ENCODE results near the gene IL10RB.
"Not testable (repeated sequence)": the region's sequence is repeated elsewhere in the genome, so short reads cannot be mapped to it uniquely, and the experiment has no call there.

Gene IL10RB

GRCh38 chr21:33241846-33242245, 24.3 kb upstream of the IL10RB start:
- no peak for DNase-seq

DNA sequence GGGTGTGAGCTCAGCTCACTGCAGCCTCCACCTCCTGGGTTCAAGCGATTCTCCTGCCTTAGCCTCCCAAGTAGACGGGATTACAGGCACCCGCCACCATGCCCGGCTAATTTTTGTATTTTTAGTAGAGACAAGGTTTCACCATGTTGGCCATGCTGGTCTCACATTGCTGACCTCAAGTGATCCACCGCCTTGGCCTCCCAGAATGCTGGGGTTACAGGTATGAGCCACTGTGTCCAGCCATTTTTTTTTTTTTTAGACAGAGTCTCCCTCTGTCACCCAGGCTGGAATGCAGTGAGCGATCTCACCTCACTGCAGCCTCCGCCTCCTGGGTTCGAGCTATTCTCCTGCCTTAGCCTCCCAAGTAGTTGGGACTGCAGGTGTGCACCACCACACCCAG, 23.3 kb upstream of the IL10RB start:
- not testable (repeated sequence) for DNase-seq

DNA sequence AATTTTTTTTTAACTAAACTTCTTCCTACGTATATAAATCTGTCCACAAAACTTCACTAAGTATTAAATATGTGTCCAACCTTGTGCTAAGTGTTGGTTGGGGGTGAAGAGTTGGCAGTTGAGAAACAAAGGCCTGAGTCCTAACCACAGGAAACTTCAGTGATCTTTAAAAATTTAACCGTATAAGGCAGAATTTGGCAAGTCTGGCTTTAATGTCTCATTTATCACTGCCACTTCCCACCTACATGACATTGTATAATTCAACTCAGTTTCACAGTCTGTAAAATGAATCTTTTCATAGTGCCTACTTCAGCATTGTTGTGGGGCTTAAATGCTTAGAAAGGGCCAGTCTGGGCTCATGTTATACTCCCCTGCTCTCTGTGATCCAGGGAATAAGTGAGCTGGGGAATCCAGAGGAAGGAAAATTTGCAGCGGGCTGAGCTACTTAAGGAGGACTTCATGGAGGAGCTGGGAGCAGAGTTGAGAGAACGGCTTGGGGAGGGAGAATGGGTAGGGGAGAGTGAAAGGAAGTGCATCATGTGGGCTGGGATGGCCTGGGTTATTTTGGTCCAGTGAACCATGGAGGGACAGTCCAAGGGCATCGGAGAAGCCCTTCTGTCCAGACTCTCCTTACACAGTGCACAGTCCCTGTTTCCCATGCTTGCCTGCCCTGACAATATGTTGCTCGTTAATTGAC, 21.9 kb upstream of the IL10RB start:
- no peak for DNase-seq

DNA sequence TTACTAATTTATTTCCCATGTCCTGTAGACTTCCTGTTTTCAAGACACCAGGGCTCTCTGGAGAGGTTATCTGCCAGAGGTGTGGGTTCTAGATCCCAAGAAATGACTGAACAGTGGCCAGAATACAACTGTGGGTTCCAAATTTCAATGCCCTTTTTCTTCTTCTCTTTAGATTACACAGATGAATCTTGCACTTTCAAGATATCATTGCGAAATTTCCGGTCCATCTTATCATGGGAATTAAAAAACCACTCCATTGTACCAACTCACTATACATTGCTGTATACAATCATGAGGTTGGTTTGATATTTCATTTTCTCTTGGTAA, 21.4 kb upstream of the IL10RB start:
- DNase-seq = no peak

DNA sequence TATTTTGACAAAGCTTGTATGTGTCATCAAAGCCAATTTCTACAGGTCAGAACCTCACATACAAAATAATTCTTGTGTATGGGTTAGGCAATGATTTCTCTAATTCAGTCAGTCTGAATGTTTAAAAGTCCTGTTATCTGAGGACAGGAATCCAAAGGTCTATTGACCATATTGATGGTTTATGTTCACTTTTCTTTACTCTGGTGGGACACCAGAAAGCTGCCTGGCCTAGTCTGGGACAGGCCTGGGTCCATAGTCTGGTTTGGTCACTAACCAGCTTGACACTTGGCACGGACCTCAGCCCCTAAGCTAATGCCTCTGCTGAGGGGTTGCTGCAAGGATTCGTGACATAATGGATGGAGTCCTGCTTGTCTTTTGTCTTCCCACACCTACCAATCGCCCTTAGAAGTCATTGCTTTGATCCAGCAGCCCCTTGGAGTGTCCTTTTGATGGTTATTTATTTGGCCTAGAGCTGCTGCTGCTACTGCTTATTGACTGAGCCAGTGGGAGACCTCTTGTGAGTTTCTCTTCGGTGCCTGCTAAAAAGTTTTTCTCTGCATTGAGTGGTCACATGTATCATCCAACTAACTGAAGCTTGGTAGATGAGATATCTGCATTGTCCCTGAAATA, 20.8 kb upstream of the IL10RB start:
- no peak for DNase-seq

DNA sequence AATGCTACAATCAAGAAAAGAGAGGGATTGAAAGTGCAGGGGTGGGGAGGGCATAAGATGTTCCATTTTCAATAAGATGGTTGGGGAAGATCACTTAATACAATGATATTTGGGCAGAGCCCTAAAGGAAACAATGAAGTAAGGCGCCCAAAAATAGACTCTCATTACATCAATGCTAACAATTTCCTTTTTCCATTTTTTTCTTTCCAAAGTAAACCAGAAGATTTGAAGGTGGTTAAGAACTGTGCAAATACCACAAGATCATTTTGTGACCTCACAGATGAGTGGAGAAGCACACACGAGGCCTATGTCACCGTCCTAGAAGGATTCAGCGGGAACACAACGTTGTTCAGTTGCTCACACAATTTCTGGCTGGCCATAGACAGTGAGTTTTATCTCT, 19.7 kb upstream of the IL10RB start:
- no peak for DNase-seq

DNA sequence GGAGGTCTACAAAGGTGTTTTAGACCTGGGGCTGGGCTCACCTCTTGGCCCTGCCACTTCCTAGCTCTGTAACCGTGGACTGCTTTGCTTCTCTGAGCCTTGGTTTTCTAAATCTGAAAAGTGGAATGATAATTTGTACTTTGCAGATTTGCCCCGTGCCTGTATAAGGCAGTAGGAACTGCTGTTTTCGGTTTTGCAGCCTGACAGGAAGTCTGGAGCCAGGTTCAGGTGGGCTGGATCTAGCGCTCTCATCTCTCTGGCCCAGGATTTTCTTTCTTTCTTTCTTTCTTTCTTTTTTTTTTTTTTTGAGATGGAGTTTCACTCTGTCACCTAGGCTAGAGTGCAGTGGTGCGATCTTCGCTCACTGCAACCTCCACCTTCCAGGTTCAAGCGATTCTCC, 19.2 kb upstream of the IL10RB start:
- no peak for DNase-seq

- DNase-seq = no peak
Measured at GRCh38 chr21:33247599-33247998, 18.6 kb upstream of the IL10RB start.

DNA sequence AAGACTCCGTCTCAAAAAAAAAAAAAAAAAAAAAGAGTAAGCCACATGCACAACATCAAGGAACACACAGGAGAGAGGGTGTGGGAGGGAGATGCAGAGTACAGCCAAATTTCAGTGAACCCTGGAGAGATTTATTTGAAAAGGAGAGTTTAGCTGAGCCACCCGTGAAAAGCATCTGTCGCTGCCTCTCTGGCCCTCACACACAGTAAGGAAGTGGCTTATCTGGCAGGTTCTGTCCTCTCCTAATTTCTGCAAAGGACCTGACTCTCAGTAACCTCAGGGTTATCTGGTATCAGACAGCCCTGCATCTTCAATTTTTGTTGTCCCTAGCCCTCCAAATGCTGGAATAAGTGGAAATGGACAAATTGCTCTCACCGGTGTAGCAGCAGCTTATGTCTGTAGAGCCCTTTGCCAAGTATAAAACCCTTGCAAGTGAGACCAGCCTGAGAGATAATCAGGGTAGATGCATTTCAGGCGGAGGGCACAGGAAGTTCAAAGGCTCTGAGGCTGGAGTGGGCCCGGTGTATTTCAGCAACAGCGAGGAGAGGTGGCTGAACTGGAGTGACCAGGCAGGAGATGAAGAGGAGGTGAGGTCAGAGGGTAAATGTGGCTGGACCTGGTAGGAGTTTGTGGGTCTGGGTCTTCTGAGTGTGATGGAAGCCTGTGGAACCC, 16.7 kb upstream of the IL10RB start:
- DNase-seq = no peak

DNA sequence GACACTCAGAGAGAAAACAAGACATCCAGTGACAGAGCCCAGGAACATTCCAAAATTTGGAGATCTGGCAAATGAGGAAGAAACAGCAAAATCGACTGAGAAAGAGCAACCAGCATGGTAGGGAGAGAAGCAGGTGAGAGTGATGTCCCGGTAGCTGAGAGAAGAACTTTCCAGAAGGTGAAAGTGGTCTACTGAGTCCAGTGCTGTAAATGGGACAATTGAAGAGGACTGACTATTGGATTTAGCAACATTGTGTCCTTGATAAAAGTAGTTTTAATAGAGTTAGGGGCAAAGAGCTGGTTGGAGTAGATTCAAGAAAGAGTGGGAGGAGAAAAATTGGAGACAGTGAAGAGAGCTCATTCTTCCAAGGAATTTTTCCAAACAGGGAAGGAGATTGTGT, 15.0 kb upstream of the IL10RB start:
- DNase-seq = no peak

DNA sequence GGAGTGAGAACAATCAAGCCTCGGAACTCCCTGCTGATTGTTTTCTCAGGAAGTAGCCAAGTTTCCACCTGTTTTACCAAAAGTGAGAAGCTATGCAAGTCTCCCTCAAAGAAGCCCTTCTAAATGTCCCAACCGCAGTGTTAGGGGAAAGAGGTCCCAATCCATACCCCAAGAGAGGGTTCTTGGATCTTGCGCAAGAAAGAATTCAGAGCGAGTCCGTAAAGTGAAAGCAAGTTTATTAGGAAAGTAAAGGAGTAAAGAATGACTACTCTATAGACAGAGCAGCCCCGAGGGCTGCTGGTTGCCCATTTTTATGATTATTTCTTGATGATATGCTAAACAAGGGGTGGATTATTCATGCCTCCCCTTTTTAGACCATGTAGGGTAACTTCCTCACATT, 12.8 kb upstream of the IL10RB start:
- DNase-seq = not testable (repeated sequence)

DNA sequence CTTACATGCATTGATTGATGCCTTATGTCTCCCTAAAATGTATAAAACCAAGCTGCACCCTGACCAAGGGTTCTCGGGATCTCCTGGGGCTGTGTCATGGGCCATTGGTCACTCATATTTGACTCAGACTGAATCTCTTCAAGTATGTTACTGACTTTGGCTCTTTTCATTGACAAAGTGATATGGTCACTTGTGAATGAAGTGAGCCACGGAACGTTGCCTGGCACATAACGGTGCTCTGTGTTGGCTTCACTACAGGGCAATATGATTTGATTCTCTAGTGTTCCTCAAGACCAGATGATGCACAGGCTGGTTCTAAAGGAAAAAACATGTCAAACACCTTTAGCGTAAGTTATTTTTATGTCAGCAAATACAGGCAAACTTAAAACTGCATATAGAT, 11.4 kb upstream of the IL10RB start:
- DNase-seq = no peak

DNA sequence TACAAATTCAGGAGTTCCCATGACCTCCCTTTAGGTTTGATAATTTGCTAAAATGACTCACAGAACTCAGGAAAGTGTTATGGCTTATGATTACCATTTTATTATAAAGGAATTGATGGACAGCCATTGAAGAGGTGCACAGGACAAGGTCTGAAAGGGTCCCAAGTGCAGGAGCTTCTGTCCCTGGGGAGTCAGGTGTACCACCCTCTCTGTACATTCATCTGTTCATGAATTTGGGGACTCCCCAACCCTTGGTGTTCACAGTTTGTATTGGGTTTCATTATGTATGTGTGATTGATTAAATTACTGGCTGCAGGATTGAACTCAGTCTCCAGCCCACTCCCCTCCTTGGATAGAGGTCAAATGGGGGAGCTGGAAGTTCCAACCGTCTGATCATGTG, 10.8 kb upstream of the IL10RB start:
- DNase-seq = no peak

DNA sequence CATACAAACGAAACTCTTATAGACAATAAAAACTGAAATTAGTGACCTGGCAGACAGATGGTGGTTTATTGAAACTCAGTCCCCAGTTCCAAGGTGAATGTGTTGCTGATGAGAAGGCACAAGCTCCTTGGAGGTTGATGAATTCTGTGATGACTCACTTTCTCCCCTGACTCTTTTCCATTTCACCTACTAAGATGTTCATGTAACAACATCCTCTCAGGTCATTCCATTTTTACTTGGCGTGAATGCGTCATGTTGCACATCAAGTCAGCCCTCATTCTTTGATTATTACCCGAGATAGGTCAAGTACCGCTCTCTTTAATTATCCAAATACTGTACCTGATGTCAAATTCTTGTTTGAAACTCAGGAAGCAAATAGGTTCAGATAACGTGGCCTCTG, 10.1 kb upstream of the IL10RB start:
- no peak for DNase-seq

GRCh38 chr21:33257094-33257803, 8.9 kb upstream of the IL10RB start:
- no peak for DNase-seq

- DNase-seq = no peak
Measured at GRCh38 chr21:33258475-33258874, 7.7 kb upstream of the IL10RB start.

DNA sequence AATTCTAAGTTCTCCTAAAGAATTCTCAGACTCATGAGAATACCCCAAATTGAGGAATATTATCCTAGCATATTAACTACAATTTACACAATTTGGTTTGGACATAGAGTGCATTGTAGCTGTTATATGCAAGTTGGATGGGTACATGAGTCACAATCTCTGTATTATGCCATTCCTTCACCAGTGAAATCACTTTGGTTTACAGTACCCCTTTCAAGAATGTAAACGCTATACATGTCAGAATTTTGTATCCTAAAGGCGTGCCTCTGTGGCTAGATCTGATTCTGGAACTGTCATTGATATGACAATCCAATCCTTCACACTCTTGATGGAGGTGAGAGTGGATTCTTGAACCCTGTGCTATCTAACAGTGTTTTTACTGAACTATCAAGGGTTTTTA, 6.7 kb upstream of the IL10RB start:
- no peak for DNase-seq

DNA sequence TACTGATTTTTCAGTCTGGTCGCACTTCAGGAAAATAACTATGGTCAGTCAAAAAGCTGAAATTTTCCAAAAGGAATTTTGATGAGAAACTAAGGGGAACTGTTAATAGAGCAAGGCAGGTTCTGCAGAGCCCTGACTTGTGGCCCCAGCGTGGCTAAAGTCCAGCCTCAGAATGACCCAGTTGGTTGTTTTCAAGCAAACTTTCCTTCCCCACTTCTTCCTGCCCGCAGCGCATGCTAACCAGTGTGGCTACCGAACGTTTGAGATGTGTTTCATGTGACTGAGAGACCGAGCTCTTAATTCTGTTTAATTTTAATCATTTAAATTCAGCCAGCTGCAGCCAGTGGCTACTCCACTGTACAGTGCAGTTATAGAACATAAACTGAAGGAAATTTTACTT, 6.2 kb upstream of the IL10RB start:
- DNase-seq = no peak

- no peak for DNase-seq
Measured at GRCh38 chr21:33261635-33262034, 4.5 kb upstream of the IL10RB start.

DNA sequence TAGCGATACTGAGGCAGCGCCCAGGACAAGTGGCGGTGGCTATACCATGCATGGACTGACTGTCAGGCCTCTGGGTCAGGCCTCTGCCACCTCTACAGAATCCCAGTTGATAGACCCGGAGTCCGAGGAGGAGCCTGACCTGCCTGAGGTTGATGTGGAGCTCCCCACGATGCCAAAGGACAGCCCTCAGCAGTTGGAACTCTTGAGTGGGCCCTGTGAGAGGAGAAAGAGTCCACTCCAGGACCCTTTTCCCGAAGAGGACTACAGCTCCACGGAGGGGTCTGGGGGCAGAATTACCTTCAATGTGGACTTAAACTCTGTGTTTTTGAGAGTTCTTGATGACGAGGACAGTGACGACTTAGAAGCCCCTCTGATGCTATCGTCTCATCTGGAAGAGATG, 3.2 kb upstream of the IL10RB start:
- no peak for DNase-seq

DNA sequence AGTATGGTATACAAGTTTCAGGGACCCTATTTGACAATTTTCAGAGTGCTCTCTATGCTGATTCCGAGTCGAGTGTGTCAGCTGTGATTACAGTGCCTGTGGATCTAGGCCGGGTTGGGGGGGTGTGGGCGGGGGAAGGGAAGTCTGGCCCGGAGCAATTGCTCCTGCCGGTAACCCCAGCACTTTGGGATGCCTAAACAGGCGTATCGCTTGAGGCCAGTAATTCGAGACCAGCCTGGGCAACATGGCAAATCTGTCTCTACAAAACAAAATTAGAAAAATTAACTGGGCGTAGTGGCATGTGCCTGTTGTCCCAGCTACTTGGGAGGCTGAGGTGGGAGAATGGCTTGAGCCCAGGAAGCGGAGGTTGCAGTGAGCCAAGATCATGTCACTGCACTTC, 1.6 kb upstream of the IL10RB start:
- no peak for DNase-seq

- DNase-seq = no peak
Measured at GRCh38 chr21:33265664-33266049, 510 bp upstream of the IL10RB start.

DNA sequence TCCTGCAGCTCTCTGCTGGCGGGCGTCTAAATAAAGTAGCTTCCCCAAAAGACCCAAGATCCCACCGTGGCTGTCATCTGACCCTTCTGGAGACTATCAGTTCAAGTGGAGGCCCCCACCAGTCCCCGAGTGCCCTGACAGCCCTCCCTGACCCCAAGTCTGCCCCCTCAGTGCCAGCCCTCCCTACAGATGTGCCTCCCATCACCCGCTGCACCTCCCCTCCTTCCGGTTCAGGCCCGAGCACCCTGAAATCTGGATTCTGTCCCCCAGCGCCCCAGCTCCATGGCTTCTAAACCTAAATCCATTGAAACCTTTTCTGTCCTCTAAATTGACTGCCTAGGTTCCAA, 595 bp downstream of the IL10RB start:
- DNase-seq = no peak

- DNase-seq = no peak
Measured at GRCh38 chr21:33267250-33267649, 1.1 kb downstream of the IL10RB start.

Data from NCI-H187 treated with DMSO at 0.1 percent for 48 hours (cell line).